ENCODE data around the gene SRRD. TPM values are rescaled to one million over a fixed set of nuclear protein-coding genes. Genes with fewer than 3 reads are reported as not detected.

The SRRD gene
- total RNA-seq, 1 experiment from 2014 or later, result 21.9 TPM

- BruUV-seq (replicated peaks), result no TSS peak
- no peak for DNase-seq (ENCODE audit: low read depth, low spot score)
Observed at GRCh38 chr22:26540119-26540518, 56.4 kb downstream of the SRRD start.

GRCh38 chr22:26541167-26541819, 57.6 kb downstream of the SRRD start:
- intact Hi-C loops (cut with micrococcal nuclease; ENCODE audit: unreplicated experiment), result no loop called here
- H3K4me1 ChIP-seq (ENCODE audit: control insufficient read depth, insufficient read depth, low read length), result no peaks in the 10 kb centered on the region
- ChIA-PET CTCF (no interaction called here), POLR2A (no interaction called here)
- no peak overlapping the region for H3K27ac ChIP-seq (ENCODE audit: low read length)
- no peaks in the 10 kb centered on the region for H3K36me3 ChIP-seq (ENCODE audit: control insufficient read depth, insufficient read depth, low read length)
- H3K27me3 ChIP-seq (ENCODE audit: control insufficient read depth, insufficient read depth, low read length), result no peaks in the 10 kb centered on the region
- ATAC-seq (no peak), DNase-seq (ENCODE audit: low read depth, low spot score) (no peak)
- no TSS peak for BruUV-seq (replicated peaks)
- H3K9me3 ChIP-seq (ENCODE audit: control insufficient read depth, insufficient read depth, low read depth, low read length), result no peaks in the 10 kb centered on the region
- in situ Hi-C loops (cut with HindIII; ENCODE audit: low pct_unique_long_range_greater_than_20kb, low sequenced_read_pairs), result no loop called here
- no peak overlapping the region for H3K4me3 ChIP-seq (ENCODE audit: low read depth in 2 of 2, low read length in 2 of 2)
- TF ChIP-seq SIN3A (IDR thresholded peaks at IDR 0.05; ENCODE audit: borderline replicate concordance, insufficient read depth, low read depth, low read length) (no peak), REST (IDR thresholded peaks at IDR 0.05; ENCODE audit: insufficient read depth in 1 of 2, low read depth in 2 of 2, low read length in 1 of 2) (no peak), POLR2AphosphoS5 (IDR thresholded peaks at IDR 0.05; ENCODE audit: low read depth, low read length) (no peak), TCF7L2 (IDR thresholded peaks at IDR 0.05; ENCODE audit: low read depth, low read length) (no peak)
- TF ChIP-seq, protein P1, sequence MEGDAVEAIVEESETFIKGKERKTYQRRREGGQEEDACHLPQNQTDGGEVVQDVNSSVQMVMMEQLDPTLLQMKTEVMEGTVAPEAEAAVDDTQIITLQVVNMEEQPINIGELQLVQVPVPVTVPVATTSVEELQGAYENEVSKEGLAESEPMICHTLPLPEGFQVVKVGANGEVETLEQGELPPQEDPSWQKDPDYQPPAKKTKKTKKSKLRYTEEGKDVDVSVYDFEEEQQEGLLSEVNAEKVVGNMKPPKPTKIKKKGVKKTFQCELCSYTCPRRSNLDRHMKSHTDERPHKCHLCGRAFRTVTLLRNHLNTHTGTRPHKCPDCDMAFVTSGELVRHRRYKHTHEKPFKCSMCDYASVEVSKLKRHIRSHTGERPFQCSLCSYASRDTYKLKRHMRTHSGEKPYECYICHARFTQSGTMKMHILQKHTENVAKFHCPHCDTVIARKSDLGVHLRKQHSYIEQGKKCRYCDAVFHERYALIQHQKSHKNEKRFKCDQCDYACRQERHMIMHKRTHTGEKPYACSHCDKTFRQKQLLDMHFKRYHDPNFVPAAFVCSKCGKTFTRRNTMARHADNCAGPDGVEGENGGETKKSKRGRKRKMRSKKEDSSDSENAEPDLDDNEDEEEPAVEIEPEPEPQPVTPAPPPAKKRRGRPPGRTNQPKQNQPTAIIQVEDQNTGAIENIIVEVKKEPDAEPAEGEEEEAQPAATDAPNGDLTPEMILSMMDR (IDR thresholded peaks at IDR 0.05), result no peak

More at GRCh38 chr22:26540119-26540518, 56.4 kb downstream of the SRRD start:
- Histone ChIP-seq H3K27ac (ENCODE audit: low read length) (no peak overlapping the region), H3K36me3 (ENCODE audit: control insufficient read depth, insufficient read depth, low read length) (no peaks in the 10 kb centered on the region), H3K4me3 (ENCODE audit: low read depth in 2 of 2, low read length in 2 of 2) (no peak overlapping the region), H3K27me3 (ENCODE audit: control insufficient read depth, insufficient read depth, low read length) (no peaks in the 10 kb centered on the region), H3K9me3 (ENCODE audit: control insufficient read depth, insufficient read depth, low read depth, low read length) (no peaks in the 10 kb centered on the region), H3K4me1 (ENCODE audit: control insufficient read depth, insufficient read depth, low read length) (no peaks in the 10 kb centered on the region)
- TF ChIP-seq TCF7L2 (IDR thresholded peaks at IDR 0.05; ENCODE audit: low read depth, low read length) (no peak), REST (IDR thresholded peaks at IDR 0.05; ENCODE audit: insufficient read depth in 1 of 2, low read depth in 2 of 2, low read length in 1 of 2) (no peak), POLR2AphosphoS5 (IDR thresholded peaks at IDR 0.05; ENCODE audit: low read depth, low read length) (no peak), SIN3A (IDR thresholded peaks at IDR 0.05; ENCODE audit: borderline replicate concordance, insufficient read depth, low read depth, low read length) (no peak)
- POLR2A ChIA-PET, result no interaction called here
- ATAC-seq, result no peak
- intact Hi-C loops (cut with micrococcal nuclease; ENCODE audit: unreplicated experiment) (no loop called here), in situ Hi-C loops (cut with HindIII; ENCODE audit: low pct_unique_long_range_greater_than_20kb, low sequenced_read_pairs) (no loop called here)
- CTCF ChIA-PET, result no interaction called here

Measured in Panc1 (cell line).